ENCODE measurements around the gene PRKAG2.

GRCh38 chr7:151896086-151896485, 19.2 kb upstream of the PRKAG2 start:
- TF ChIP-seq CTCF (IDR thresholded peaks at IDR 0.05) (no peak), POLR2A (IDR thresholded peaks at IDR 0.05) (no peak)

Data from lower leg skin (tissue), 3 donors.